ENCODE results near the gene HPCAL1. TPM values are rescaled to one million over a fixed set of nuclear protein-coding genes. Genes with fewer than 3 reads are reported as not detected.

HPCAL1 gene
- total RNA-seq, 1 donor, result 68.9 TPM

DNA sequence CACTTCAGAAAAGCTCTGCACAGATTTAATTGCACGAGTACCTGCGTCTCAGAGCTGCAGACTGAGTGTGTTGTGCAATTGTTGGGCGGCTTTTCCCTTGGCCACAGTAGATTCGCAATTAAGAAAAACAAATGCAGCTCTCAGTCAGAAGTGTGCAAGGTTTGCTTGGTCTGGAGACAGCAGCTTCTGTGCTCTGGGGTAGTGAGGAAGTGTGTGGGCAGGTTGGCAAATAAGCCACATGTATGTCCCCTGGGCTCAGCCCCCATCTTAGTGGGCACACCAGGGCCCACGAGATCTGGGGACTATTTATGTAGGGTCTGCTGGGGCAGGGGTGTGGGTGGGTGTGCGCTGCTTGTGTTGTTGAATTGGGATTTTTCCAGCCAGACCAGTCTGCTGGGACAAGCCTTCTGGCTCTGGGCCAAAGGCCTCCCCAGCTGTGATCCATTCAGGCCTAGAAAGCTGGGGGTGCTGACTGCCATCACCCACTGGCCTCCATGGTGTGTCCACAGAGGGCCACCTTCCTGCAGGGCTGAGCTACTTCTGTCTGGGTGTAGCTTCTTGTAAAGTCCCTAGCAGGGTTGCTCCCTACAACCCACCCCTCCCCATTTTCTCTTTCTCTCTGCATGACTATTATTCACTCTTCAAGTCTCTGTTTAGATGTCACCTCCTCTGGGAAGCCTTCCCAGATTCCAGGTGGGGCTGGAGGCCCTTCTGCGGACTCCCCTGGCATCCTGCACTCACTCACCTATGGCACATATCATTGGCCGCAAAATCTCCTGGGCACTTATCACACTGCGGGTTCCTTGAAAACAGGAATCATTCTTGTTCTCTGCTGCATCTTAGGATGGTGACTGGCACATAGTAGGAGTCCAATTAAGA is 77.6 kb downstream of the HPCAL1 start:
- peak in 1 of 3 donors; percentile 47 for DNase-seq (ENCODE audit: low read depth in 2 of 3, low spot score in 2 of 3)

DNA sequence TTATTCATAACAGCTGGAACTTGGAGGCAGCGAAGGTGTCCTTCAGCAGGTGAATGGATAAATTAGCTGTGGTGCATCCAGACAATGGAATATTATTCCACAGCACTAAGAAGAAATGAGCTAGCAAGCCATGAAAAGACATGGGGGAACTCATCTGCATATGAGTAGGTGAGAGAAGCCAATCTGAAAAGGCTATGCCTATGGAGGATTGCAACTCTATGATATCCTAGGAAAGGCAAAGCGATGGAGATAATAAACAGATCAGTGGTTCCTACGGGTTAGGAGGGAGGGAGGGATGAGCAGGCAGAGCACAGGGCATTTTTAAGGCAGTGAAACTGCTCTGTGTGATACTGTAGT is 79.3 kb downstream of the HPCAL1 start:
- no peak for DNase-seq (ENCODE audit: low read depth in 2 of 3, low spot score in 2 of 3)

GRCh38 chr2:10382354-10383061 is 79.8 kb downstream of the HPCAL1 start:
- DNase-seq (ENCODE audit: low read depth in 2 of 3, low spot score in 2 of 3), result peak; percentile 26 to 80 (median 64)

DNA sequence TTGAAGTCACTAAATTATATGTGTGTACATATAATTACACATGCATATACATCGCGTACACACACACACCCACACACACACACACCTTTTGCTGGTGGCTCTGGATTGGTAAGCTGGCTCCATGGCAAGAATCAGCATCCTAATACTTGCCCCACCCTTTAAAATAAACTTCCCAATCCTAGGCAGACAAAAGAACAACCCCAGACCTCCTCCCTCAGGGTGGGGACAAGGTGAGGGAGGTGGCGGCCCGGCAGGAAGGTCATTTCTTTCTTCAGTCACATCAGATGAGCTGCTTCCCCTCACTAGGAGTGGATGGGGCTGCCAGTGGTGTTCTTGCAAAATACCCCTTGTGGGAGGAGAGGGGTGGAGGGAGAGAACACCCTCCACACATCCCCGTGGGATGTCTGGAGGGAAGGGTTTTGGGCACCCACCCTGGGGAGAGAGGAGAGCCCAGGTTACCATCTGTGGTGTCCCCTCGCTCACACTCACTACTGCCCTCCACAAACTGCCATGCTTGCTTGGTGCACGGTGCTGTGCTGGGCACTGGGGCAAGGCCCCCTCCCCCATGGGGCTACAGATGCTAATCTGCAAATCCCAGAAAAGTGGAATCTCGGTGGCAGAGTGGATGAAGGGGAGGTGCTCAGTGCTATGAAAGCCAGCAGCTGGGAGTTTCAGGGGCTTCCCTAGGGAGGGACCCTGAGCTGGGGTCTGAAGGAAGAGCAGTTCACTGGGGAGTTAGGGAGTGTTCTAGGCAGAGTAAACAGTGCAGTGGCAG is 81.4 kb downstream of the HPCAL1 start:
- no peak for DNase-seq (ENCODE audit: low read depth in 2 of 3, low spot score in 2 of 3)

DNA sequence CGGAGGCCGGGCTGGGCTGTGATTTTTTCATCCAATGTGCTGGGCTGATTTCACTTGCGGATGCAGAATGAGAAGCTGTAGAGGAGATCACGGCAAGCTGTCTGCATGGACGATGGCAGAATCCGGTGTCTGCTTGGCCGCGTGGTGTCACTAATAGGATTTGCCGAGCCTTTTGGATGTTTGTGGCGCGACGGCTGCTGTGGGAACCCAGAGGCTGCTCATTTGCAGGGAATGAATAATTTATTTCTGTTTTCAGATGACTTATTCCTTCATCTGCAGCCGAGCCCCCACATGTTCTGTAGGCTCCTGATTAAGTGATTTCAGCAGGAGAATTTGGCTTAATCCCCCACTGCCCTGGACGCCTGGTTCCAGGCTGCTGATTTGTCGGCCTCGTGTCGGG is 82.8 kb downstream of the HPCAL1 start:
- DNase-seq (ENCODE audit: low read depth in 2 of 3, low spot score in 2 of 3), result no peak

DNA sequence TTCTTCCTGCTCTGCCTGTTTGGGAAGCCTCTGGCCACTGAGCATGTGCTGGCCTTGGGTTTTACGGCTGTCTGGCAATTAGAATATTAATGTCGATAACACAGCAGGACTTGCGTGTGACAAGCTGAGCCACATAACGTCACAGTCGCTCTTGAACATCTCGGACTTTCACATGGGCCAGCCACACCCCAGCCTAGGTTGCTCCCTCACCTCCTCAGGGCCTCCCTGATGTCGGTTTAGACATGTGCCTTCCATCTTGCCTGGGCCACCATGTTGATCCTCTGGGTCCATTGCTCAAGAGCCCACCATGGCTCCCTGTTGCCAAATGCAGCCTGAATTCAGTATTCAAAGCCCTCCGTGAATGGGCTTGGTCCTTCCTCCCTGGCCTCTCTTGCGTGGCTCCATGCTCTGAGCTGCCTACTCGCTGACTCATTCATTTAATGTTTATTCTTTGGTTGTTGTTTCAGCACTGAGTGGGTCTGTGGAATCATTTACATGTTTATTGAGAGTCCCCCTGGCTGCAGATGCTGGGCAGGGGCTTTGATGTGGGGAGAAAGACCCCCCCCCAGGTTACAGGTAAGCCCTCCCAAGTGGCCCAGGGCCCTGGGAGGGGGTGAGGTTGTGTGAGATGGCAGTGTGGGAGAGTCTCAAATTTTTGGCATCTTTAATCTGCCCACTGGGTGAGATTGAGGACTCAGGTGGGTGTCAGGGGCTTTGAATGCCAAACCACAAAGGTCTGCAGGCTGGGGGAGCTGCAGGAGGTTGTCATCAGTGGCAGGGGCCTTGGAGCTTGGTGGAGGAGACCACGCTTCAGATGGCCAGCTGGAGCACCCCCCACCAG is 83.4 kb downstream of the HPCAL1 start:
- DNase-seq (ENCODE audit: low read depth in 2 of 3, low spot score in 2 of 3), result no peak

- no peak for DNase-seq (ENCODE audit: low read depth in 2 of 3, low spot score in 2 of 3)
These were observed 84.3 kb downstream of the HPCAL1 start for GRCh38 chr2:10387033-10387432.

- no peak for DNase-seq (ENCODE audit: low read depth in 2 of 3, low spot score in 2 of 3)
These were observed 86.4 kb downstream of the HPCAL1 start for GRCh38 chr2:10388954-10389560.

DNA sequence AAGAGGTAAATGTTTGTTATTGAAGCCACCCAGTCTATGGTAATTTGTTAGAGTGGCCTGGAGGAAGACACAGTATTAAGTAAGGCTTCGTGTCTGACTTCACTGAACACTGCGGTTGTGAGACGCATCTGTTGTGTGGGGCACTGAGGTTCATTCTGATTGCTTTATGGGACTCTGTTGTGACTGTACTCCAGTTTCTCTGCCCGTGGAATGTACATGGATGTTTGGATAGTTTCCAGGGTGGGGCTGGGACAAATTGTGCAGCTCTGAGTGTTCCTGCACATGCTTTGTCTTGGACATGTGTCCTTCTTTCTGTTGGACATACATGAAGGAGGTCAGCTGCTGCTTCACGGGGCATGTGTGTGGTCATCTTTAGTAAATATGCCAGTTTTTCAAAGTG is 86.9 kb downstream of the HPCAL1 start:
- DNase-seq (ENCODE audit: low read depth in 2 of 3, low spot score in 2 of 3), result no peak

DNA sequence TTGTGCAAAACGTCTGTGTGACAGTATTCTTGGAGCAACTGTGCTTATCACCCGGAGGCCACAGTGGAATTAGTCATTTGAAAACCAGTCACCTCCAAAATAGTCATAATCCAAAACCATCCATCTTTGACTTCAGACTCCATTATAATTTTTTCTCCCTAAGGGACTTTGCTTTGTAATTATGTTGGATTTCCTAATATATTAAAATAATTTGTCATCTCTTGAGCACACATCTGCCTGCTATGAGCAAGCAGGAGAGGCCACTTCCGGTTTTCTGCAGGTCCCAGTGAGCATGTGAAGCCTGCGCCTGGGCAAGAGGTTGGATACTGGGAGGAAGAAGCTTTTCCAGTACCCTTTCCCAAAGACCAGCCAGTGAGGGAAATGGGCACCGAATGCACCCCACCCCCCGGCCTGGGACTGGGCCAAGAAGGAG is 87.7 kb downstream of the HPCAL1 start:
- no peak for DNase-seq (ENCODE audit: low read depth in 2 of 3, low spot score in 2 of 3)

GRCh38 chr2:10392100-10392499 is 89.4 kb downstream of the HPCAL1 start:
- no peak for DNase-seq (ENCODE audit: low read depth in 2 of 3, low spot score in 2 of 3)

DNA sequence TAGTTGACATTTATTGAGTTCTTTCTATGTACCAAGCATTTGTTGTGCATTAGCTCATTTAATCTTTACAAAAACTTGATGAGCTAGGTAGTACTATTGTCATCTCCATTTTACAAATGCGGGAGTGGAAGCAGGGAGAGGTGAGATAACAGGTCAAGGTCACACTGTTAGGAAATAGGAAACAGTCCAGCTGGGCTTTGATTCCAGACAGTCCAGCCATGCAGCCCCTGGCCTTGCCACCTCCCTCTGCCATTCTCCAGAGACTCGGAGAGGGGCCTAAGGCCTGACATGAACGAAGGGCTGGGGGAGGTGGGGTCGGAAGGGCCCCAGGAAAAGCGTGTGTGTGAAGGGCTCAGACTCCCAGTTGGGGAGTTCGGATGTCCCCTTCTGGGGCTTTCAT is 89.8 kb downstream of the HPCAL1 start:
- DNase-seq (ENCODE audit: low read depth in 2 of 3, low spot score in 2 of 3), result no peak

- DNase-seq (ENCODE audit: low read depth in 2 of 3, low spot score in 2 of 3), result no peak
These were observed 90.4 kb downstream of the HPCAL1 start for GRCh38 chr2:10392951-10393639.

GRCh38 chr2:10393640-10393982 is 90.9 kb downstream of the HPCAL1 start:
- DNase-seq (ENCODE audit: low read depth in 2 of 3, low spot score in 2 of 3), result no peak

- no peak for DNase-seq (ENCODE audit: low read depth in 2 of 3, low spot score in 2 of 3)
These were observed 93.2 kb downstream of the HPCAL1 start for GRCh38 chr2:10395893-10396292.

DNA sequence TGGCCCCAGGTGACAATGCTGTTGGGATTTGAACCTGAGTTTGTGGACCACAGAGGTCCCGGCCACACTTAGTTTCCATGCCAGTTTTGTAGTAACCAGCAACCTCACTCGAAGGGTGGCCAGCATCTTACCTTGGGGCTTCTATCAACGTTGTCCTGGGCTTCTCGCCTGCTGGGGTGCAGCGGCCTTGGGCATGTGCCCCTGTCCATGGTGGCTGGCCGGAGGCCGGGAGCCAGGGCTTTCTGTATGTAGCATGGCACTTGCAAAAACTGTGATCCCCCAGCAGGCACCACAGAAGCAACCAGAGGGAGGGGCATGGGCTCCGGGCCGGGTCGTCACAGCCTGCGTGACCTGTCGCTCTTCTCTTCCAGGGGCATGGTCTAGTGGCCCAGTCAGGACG is 93.8 kb downstream of the HPCAL1 start:
- no peak for DNase-seq (ENCODE audit: low read depth in 2 of 3, low spot score in 2 of 3)

- no peak for DNase-seq (ENCODE audit: low read depth in 2 of 3, low spot score in 2 of 3)
These were observed 94.7 kb downstream of the HPCAL1 start for GRCh38 chr2:10397297-10397875.

- DNase-seq (ENCODE audit: low read depth in 2 of 3, low spot score in 2 of 3), result no peak
These were observed 95.2 kb downstream of the HPCAL1 start for GRCh38 chr2:10397878-10398277.

GRCh38 chr2:10398496-10398895 is 95.8 kb downstream of the HPCAL1 start:
- DNase-seq (ENCODE audit: low read depth in 2 of 3, low spot score in 2 of 3), result no peak

Data from hematopoietic multipotent progenitor cell (in vitro differentiated cells).